Measurements from ENCODE around the gene SYNJ2BP.

Gene SYNJ2BP

DNA sequence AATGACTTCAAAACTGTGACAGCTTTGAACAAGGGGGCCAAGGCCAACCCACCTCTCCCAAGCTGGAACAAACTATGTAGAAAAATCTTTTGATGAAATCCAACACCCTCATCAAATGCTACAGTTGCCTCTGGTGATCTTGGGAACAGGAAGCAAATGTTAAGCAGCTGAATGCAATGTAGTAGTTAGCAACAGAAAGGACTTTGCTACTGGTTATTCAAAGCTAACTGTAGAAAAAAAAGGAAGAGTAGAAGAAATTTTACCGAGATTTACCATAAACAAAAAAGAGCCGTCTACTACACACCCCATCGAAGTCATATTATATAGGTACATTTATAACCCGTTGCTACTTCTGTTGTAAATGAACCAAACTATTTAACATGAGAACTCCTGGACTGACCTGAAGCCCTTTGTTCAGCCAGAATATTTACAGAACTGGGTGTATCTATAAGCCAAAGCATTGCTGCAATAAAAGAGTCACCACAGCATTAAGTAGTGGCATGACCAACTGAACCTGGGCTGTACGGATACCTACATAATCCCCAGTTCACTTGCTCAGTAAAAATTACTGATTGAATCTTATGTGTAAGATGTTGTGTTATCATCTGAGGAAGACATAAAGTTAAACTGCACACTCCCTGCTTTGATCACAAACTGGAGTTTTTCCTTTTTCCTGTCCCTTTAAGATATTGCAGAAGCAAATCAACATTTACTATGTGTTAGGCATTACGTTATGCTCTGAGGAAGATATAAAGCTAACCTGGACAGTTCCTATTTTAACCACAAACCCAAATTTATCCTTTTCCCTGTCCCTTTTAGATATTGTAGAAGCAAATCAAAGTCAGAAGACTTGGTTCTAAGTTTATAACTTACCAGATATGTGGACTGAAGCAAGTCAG is 25.1 kb downstream of the SYNJ2BP start:
- no peak for DNase-seq (ENCODE audit: low read depth)

GRCh38 chr14:70382536-70382935 is 34.4 kb downstream of the SYNJ2BP start:
- DNase-seq (ENCODE audit: low read depth), result no peak

DNA sequence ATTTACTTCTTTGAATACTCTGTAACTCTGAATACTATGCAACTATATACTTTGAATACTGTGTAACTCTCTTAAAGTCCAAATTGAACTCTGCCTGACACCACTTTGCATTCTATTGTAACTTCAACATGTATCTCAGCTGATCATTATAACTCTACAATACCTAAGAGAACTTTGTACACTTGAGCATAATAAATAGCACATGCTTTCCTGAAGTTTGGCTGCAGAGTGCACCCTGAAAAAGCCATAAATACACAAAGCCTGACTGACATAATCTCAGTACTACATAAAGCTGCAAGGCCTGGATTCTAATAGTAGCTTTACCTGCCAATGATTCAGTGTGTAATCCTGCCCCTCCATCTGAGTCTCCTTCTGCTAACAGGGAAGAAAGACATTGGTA is 36.1 kb downstream of the SYNJ2BP start:
- DNase-seq (ENCODE audit: low read depth), result no peak

- DNase-seq (ENCODE audit: low read depth), result no peak
Observed at GRCh38 chr14:70378696-70379095, 38.2 kb downstream of the SYNJ2BP start.

Data from T-helper 22 cell (primary cell).